Nucleus accumbens (tissue), 56 donors: ENCODE results near the gene WNT6.

ENCODE experiments used
- DNase-seq, 56 donors: peaks; one replicate each; lab custom pipeline; 2025; lab: John Stamatoyannopoulos, UW

The WNT6 gene

GRCh38 chr2:218875692-218876246 lies 16.2 kb downstream of the WNT6 start:
- DNase-seq: no peak

- DNase-seq: peak in 43 of 56 donors; percentile 11 to 83 (median 40)
Measured at GRCh38 chr2:218876562-218877219, 17.1 kb downstream of the WNT6 start.

- DNase-seq: no peak
Measured at GRCh38 chr2:218877331-218877730, 17.7 kb downstream of the WNT6 start.

- no peak for DNase-seq
Measured at GRCh38 chr2:218877891-218878290, 18.3 kb downstream of the WNT6 start.

GRCh38 chr2:218878486-218878885 lies 18.9 kb downstream of the WNT6 start:
- DNase-seq: no peak

- no peak for DNase-seq
Measured at GRCh38 chr2:218878926-218879761, 19.5 kb downstream of the WNT6 start.

- DNase-seq: no peak
Measured at GRCh38 chr2:218879776-218880101, 20.1 kb downstream of the WNT6 start.

- DNase-seq: peak in 5 of 56 donors; percentile 31 to 65 (median 32)
Measured at GRCh38 chr2:218880102-218880858, 20.7 kb downstream of the WNT6 start, which contains the start of gene WNT10A. Gene WNT10A, plus strand, starts transcription at chr2:218880852. Its CDS starts 144 bp downstream, at chr2:218880996.

GRCh38 chr2:218880859-218881594 lies 21.4 kb downstream of the WNT6 start:
- no peak for DNase-seq

- no peak for DNase-seq
Measured at GRCh38 chr2:218881744-218882460, 22.3 kb downstream of the WNT6 start.

GRCh38 chr2:218882461-218882816 lies 22.8 kb downstream of the WNT6 start:
- DNase-seq: no peak

- no peak for DNase-seq
Measured at GRCh38 chr2:218882866-218883366, 23.3 kb downstream of the WNT6 start.

- no peak for DNase-seq
Measured at GRCh38 chr2:218883491-218884490, 24.2 kb downstream of the WNT6 start.

- DNase-seq: no peak
Measured at GRCh38 chr2:218884519-218884918, 24.9 kb downstream of the WNT6 start.

GRCh38 chr2:218885981-218886947 lies 26.7 kb downstream of the WNT6 start:
- DNase-seq: peak in 47 of 56 donors; percentile 19 to 78 (median 43)

GRCh38 chr2:218887079-218887478 lies 27.5 kb downstream of the WNT6 start:
- no peak for DNase-seq

- no peak for DNase-seq
Measured at GRCh38 chr2:218888341-218888740, 28.7 kb downstream of the WNT6 start.
